NCI-H1436 treated with DMSO at 0.1 percent for 48 hours (cell line): ENCODE results near the gene BMP8B.

ENCODE experiments used
- DNase-seq: peaks from one replicate; lab custom pipeline; 2025; lab: John Stamatoyannopoulos, UW

Gene BMP8B

GRCh38 chr1:39722495-39722894 is 66.2 kb downstream of the BMP8B start:
- DNase-seq: no peak

DNA sequence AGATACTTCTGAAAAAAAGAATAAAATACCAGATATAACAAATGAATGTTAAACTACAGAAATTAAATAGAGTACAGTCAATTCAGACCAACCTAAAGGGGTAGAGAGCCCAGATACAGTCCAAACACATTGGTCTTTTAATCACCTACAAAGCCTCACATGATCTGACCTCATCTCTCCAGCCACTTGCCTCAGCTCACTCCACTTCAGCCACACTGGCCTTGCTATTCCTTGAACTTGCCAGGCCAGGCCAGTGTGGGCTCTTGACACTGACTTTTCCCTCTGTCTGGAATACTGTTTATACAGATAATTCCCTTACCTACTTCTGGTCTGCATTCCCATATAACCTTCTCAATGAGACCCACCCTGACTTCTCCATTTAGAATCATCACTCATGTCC is 67.0 kb downstream of the BMP8B start:
- no peak for DNase-seq

DNA sequence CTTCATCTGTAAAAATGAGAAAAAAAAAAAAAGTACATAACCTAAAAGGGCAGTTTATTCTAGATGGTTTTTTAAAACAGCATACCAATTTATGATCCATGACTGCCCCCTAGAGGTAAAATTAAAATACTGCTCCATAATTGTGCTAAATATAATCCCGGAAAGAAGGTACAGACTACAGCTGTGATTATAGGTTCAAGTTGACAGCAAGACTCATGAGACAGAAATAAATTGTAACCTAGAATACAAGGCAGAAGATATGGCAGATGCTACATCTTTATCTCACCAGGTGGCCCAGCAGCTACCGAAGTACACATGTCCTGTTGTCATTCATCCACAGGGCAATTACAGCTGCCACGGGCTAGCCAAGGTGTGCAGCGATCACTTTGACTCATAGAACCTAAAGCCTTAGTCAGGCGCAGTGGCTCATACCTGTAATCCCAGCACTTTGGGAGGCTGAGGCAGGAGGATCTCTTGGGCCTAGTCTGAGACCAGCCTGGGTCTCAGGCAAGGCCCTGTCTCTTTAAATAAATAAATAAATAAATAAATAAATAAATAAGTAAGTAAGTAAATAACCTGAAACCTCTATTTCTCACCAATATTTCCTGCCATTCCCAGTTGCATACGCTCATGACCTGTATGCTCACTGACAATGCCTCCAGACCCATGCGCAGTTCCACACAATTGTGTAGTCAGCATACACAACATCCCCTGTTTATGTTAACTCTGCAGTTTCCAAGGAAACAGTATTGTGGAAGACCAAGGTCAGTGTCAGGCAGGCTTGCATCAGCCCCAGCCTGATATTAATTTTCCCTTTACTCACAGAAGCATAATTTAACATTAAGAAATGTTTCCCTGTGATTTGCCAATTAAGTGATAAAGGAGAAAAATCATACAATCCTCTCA is 68.3 kb downstream of the BMP8B start:
- DNase-seq: no peak

DNA sequence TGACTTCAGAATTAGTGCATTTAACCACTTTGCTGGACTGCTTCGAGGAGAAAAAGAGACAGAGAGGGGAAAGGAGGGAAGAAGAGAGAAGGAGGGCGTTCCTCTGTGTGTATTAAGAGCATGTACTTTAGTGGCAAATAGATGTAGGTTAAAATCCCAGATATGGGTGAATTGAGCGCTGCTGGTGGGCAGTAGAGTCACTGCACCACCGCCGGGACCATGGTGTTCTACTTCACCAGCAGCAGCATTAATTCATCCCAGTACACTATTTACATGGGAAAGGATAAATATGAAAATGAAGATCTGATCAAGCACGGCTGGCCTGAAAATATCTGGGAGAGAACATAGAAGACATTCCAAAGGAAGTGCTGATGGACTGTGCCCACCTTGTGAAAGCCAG is 70.9 kb downstream of the BMP8B start:
- DNase-seq: no peak

DNA sequence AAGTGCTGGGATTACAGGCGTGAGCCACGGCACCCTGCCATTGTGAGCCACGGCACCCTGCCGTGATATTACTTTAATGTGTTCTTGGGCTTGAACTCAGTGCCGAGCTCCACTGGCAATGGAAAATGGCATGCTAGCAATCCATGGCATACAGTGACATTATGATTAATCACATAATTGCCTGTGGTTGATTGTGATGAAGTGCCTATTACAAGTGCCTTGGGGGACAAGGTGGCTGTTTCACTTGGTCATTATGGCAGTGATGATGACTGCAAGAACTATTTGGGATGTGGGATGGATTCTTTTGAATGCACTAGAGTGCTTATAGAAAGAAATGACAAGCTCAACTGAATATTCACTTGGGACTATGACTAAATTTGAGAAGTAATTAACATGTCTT is 75.1 kb downstream of the BMP8B start:
- no peak for DNase-seq

GRCh38 chr1:39711966-39712340 is 76.7 kb downstream of the BMP8B start:
- no peak for DNase-seq

DNA sequence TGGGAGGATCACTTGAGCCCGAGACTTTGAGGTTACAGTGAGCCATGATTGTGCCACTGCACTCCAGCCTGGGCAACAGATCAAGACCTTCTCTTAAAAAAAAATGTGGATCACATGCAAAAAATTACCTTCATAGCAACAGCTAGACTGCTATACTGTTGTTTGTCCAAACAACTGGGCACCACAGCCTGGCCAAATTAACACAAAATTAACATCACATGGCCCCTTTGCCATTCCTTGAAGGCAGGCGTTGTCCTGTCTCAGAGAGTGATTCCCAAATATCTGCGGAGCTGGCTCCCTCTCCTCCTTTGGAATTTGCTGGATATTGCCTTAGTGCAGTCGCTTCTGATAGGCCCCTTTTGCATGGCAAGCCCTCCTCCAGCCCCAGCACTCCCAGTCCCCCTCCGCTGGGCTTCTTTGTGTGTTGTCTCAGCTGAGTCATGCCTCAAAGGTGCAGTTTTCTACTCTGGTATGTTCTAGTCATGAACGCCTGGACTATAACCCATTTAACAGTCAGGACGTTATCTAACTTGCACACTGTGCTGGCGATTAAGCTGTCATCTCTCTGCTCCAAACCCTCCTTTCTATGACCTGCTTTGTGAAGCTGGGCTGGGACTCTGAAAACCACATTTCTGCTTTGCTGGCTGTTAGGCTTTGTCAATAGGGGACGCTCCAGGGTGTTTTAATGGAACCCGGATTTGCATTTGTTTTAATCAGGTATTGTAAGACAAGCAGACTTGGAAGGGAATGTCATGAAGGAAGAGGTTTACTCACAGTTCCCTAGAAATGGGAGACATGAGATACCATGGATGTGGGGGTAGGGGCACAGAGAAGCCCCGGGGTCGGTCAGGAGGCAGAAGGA is 77.3 kb downstream of the BMP8B start:
- DNase-seq: no peak

DNA sequence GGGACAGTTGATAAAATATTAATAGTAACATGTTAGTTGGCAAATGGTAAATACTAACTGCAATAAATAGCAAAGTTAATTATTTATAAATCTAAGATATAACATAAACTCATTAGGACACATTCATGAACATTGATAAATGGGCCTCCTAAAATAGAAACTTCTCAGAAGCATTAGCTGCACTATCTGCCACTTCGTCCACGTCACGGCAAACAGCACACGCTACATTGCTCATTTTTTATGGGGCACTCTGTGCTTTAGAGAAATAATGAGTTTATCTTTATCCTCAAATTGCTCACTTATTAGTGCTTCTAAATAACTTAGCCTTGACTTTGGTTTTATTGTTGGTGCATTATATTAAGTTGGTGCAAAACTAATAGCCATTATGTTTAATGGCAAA is 81.2 kb downstream of the BMP8B start:
- DNase-seq: no peak
